ENCODE measurements around the gene NRXN3.

Gene NRXN3

GRCh38 chr14:78175412-78175811 lies 5.2 kb downstream of the NRXN3 start:
- H3K27me3 ChIP-seq (ENCODE audit: control insufficient read depth, insufficient read depth, low read length): no peaks in the 10 kb centered on the region
- no peak overlapping the region for H3K9ac ChIP-seq (ENCODE audit: low read depth, low read length)
- H3K4me3 ChIP-seq (ENCODE audit: low read length): no peak overlapping the region
- H3K4me2 ChIP-seq (ENCODE audit: low read length): no peak overlapping the region
- peaks cover 5% of the 10 kb centered on the region for H3K9me3 ChIP-seq (replicated peaks; ENCODE audit: low read length)
- H3K36me3 ChIP-seq (ENCODE audit: insufficient read depth, low read length): no peaks in the 10 kb centered on the region
- no peaks in the 10 kb centered on the region for H3K4me1 ChIP-seq (ENCODE audit: control insufficient read depth, insufficient read depth, low read length)

DNA sequence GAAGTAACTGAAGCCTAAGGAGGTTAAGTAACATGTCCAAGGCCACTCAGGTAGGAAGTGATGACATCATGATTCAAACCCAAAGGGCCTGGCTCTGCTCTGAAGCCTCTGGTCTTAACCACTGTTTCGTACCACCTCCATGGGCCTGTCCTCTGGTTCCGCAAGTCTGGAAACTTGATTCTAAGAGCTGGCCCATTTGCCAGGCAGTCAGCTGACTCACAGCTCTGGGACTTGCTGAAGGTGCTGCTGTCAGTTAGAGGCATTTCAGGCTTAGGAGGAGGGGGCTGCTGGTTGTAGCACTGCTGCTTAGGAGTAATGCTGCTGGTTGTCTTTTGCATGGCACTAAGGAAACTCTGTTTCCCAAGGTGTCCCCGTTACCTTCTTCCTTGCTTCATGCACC lies 7.9 kb downstream of the NRXN3 start:
- H3K36me3 ChIP-seq (ENCODE audit: insufficient read depth, low read length): no peaks in the 10 kb centered on the region
- H3K9me3 ChIP-seq (replicated peaks; ENCODE audit: low read length): peaks cover 5% of the 10 kb centered on the region
- H3K4me1 ChIP-seq (ENCODE audit: control insufficient read depth, insufficient read depth, low read length): no peaks in the 10 kb centered on the region
- no peaks in the 10 kb centered on the region for H3K27me3 ChIP-seq (ENCODE audit: control insufficient read depth, insufficient read depth, low read length)
- H3K4me2 ChIP-seq (ENCODE audit: low read length): no peak overlapping the region
- no peak overlapping the region for H3K9ac ChIP-seq (ENCODE audit: low read depth, low read length)
- no peak overlapping the region for H3K4me3 ChIP-seq (ENCODE audit: low read length)

DNA sequence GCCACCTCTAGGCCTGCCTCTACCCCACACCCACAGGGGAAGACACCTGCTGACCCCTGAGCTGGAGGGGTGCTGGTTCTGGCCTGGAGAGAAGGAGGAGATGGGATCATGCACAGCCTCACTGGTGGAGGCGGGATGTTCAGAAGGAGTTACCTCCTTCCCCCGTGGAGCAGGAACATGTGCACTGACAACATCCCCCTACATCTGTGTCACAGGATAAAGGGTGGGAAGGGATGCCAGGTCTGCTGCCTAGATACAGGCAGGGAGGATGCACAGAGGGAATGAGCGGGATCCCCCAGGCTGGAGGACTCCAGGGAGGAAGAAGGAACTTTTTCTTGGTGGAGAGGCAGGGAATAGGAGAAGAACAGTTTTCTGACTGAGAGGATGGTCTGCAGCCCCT lies 8.8 kb downstream of the NRXN3 start:
- Histone ChIP-seq H3K9me3 (replicated peaks; ENCODE audit: low read length) (peaks cover 5% of the 10 kb centered on the region), H3K4me1 (ENCODE audit: control insufficient read depth, insufficient read depth, low read length) (no peaks in the 10 kb centered on the region), H3K36me3 (ENCODE audit: insufficient read depth, low read length) (no peaks in the 10 kb centered on the region), H3K27me3 (ENCODE audit: control insufficient read depth, insufficient read depth, low read length) (no peaks in the 10 kb centered on the region), H3K4me3 (ENCODE audit: low read length) (no peak overlapping the region), H3K4me2 (ENCODE audit: low read length) (no peak overlapping the region), H3K9ac (ENCODE audit: low read depth, low read length) (no peak overlapping the region)

DNA sequence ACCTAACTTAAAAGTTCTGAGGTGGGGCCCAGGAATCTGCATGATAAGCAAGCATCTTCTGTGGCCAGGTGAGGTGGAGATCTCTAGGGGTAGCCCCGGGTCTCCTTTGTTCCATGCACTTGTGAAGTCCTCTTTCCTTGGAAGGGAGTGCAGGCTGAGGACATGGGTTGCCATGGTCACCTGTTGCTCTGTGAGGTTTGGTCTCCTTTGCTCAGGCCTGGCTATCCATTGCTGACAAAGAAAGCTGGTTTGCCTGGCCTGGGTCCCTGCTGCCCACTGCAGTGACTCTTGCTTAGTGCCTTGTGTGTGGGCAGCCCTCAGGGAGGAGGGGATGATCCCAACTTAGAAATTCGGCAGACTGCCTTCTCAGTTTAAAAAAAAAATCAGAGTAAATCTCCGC lies 11.1 kb downstream of the NRXN3 start:
- Histone ChIP-seq H3K4me3 (ENCODE audit: low read length) (no peak overlapping the region), H3K9me3 (replicated peaks; ENCODE audit: low read length) (no peaks in the 10 kb centered on the region), H3K9ac (ENCODE audit: low read depth, low read length) (no peak overlapping the region), H3K4me1 (ENCODE audit: control insufficient read depth, insufficient read depth, low read length) (no peaks in the 10 kb centered on the region), H3K27me3 (ENCODE audit: control insufficient read depth, insufficient read depth, low read length) (no peaks in the 10 kb centered on the region), H3K4me2 (ENCODE audit: low read length) (no peak overlapping the region), H3K36me3 (ENCODE audit: insufficient read depth, low read length) (no peaks in the 10 kb centered on the region)

DNA sequence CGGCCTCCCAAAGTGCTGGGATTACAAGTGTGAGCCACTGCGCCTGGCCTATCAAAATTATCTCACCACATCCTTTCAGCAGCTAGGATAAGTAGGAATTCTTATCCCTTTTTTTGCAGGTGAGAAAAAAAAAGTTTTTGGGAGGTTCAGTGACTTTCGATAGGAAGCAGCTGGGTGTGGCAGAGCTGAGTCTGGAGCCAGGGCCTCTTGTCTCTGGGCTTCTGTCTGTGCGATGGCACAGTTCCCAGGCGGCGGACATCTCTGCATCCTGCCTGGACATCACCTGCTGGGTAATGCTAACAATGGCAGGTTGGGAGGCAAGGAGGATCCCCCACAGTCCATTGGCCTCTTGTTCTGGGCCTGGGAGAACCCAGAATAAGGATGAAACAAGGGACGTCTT lies 12.5 kb downstream of the NRXN3 start:
- H3K4me3 ChIP-seq (ENCODE audit: low read length): no peak overlapping the region
- H3K4me2 ChIP-seq (ENCODE audit: low read length): no peak overlapping the region
- H3K27me3 ChIP-seq (ENCODE audit: control insufficient read depth, insufficient read depth, low read length): no peaks in the 10 kb centered on the region
- no peaks in the 10 kb centered on the region for H3K4me1 ChIP-seq (ENCODE audit: control insufficient read depth, insufficient read depth, low read length)
- no peaks in the 10 kb centered on the region for H3K9me3 ChIP-seq (replicated peaks; ENCODE audit: low read length)
- H3K9ac ChIP-seq (ENCODE audit: low read depth, low read length): no peak overlapping the region
- H3K36me3 ChIP-seq (ENCODE audit: insufficient read depth, low read length): no peaks in the 10 kb centered on the region

- H3K4me2 ChIP-seq (ENCODE audit: low read length): no peak overlapping the region
- H3K9me3 ChIP-seq (replicated peaks; ENCODE audit: low read length): no peaks in the 10 kb centered on the region
- no peak overlapping the region for H3K9ac ChIP-seq (ENCODE audit: low read depth, low read length)
- H3K4me1 ChIP-seq (ENCODE audit: control insufficient read depth, insufficient read depth, low read length): no peaks in the 10 kb centered on the region
- no peaks in the 10 kb centered on the region for H3K27me3 ChIP-seq (ENCODE audit: control insufficient read depth, insufficient read depth, low read length)
- no peaks in the 10 kb centered on the region for H3K36me3 ChIP-seq (ENCODE audit: insufficient read depth, low read length)
- no peak overlapping the region for H3K4me3 ChIP-seq (ENCODE audit: low read length)
These were observed 14.0 kb downstream of the NRXN3 start for GRCh38 chr14:78184157-78184556.

DNA sequence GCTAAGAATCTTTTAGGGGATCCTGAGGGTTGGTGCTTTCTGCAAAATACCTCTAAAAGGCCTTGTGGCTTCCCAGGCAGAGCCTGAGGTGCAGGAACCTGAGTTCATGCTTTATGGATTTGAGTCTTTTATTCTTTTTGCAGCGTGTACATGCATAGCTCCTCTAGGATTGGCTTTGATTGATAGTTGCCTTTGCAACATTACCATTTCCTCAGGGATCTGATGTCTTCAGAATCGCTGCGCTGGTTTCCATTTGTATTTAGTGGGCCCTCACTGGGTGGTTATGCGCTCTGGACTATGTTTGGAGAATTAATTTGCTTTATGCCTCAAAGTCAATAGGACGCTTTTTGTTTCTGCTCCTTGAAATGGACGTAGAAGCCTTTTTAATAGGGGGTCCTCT lies 16.1 kb downstream of the NRXN3 start:
- Histone ChIP-seq H3K27me3 (ENCODE audit: control insufficient read depth, insufficient read depth, low read length) (no peaks in the 10 kb centered on the region), H3K4me1 (ENCODE audit: control insufficient read depth, insufficient read depth, low read length) (no peaks in the 10 kb centered on the region), H3K4me2 (ENCODE audit: low read length) (no peak overlapping the region), H3K9me3 (replicated peaks; ENCODE audit: low read length) (no peaks in the 10 kb centered on the region), H3K9ac (ENCODE audit: low read depth, low read length) (no peak overlapping the region), H3K4me3 (ENCODE audit: low read length) (no peak overlapping the region), H3K36me3 (ENCODE audit: insufficient read depth, low read length) (no peaks in the 10 kb centered on the region)

- Histone ChIP-seq H3K9me3 (replicated peaks; ENCODE audit: low read length) (peaks cover 3% of the 10 kb centered on the region), H3K27me3 (ENCODE audit: control insufficient read depth, insufficient read depth, low read length) (no peaks in the 10 kb centered on the region), H3K36me3 (ENCODE audit: insufficient read depth, low read length) (no peaks in the 10 kb centered on the region), H3K4me1 (ENCODE audit: control insufficient read depth, insufficient read depth, low read length) (no peaks in the 10 kb centered on the region), H3K4me3 (ENCODE audit: low read length) (no peak overlapping the region), H3K9ac (ENCODE audit: low read depth, low read length) (no peak overlapping the region), H3K4me2 (ENCODE audit: low read length) (no peak overlapping the region)
These were observed 18.7 kb downstream of the NRXN3 start for GRCh38 chr14:78188882-78189281.

GRCh38 chr14:78195431-78195830 lies 25.3 kb downstream of the NRXN3 start:
- Histone ChIP-seq H3K4me1 (ENCODE audit: control insufficient read depth, insufficient read depth, low read length) (no peaks in the 10 kb centered on the region), H3K4me3 (ENCODE audit: low read length) (no peak overlapping the region), H3K9me3 (replicated peaks; ENCODE audit: low read length) (peaks cover 9% of the 10 kb centered on the region), H3K4me2 (ENCODE audit: low read length) (no peak overlapping the region), H3K9ac (ENCODE audit: low read depth, low read length) (no peak overlapping the region), H3K27me3 (ENCODE audit: control insufficient read depth, insufficient read depth, low read length) (no peaks in the 10 kb centered on the region), H3K36me3 (ENCODE audit: insufficient read depth, low read length) (no peaks in the 10 kb centered on the region)

DNA sequence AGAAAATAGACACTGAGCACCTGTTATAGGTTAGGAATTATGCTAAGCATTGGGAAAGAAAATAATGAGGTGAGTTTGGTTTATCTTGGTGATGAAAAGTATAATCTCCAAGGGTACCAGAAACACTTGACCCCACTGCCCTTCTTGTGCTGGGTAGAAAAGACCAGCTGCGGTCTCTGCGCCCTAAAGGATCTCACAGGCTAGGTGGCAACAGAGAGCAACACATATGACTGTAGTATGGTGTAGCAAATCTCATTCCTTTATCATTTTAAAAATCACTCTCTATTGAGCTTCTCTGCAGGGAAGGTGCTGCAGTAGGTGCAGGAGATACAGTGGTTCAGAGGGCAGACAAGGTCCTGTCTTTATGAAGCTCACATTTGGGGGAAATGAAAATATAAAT lies 26.1 kb downstream of the NRXN3 start:
- Histone ChIP-seq H3K4me2 (ENCODE audit: low read length) (no peak overlapping the region), H3K9me3 (replicated peaks; ENCODE audit: low read length) (peaks cover 10% of the 10 kb centered on the region), H3K4me3 (ENCODE audit: low read length) (no peak overlapping the region), H3K9ac (ENCODE audit: low read depth, low read length) (no peak overlapping the region), H3K4me1 (ENCODE audit: control insufficient read depth, insufficient read depth, low read length) (no peaks in the 10 kb centered on the region), H3K36me3 (ENCODE audit: insufficient read depth, low read length) (no peaks in the 10 kb centered on the region), H3K27me3 (ENCODE audit: control insufficient read depth, insufficient read depth, low read length) (no peaks in the 10 kb centered on the region)

DNA sequence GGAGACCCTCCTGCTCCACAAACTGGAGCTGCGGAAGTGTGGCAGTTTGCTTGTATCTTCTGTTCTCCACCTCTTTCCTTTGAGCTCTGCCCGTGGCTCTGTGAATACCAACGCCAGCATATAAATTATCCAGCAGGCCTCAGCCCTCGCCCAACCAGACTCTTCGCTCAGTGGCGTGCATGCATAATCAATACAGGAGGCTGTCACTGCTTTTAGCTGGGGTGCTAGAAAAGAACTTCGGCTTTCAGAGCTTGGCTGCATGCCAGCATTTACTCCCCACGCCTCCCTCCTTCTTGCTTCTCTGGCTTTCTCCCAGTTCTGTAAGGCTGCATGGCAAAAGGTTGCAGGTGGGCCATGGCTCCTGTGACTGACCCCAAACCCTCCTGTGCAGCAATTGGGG lies 26.9 kb downstream of the NRXN3 start:
- Histone ChIP-seq H3K9ac (ENCODE audit: low read depth, low read length) (no peak overlapping the region), H3K4me3 (ENCODE audit: low read length) (no peak overlapping the region), H3K9me3 (replicated peaks; ENCODE audit: low read length) (peaks cover 14% of the 10 kb centered on the region), H3K4me1 (ENCODE audit: control insufficient read depth, insufficient read depth, low read length) (no peaks in the 10 kb centered on the region), H3K4me2 (ENCODE audit: low read length) (no peak overlapping the region), H3K36me3 (ENCODE audit: insufficient read depth, low read length) (no peaks in the 10 kb centered on the region), H3K27me3 (ENCODE audit: control insufficient read depth, insufficient read depth, low read length) (no peaks in the 10 kb centered on the region)

- Histone ChIP-seq H3K27me3 (ENCODE audit: control insufficient read depth, insufficient read depth, low read length) (no peaks in the 10 kb centered on the region), H3K9ac (ENCODE audit: low read depth, low read length) (no peak overlapping the region), H3K4me2 (ENCODE audit: low read length) (no peak overlapping the region), H3K4me1 (ENCODE audit: control insufficient read depth, insufficient read depth, low read length) (no peaks in the 10 kb centered on the region), H3K9me3 (replicated peaks; ENCODE audit: low read length) (peaks cover 9% of the 10 kb centered on the region), H3K36me3 (ENCODE audit: insufficient read depth, low read length) (no peaks in the 10 kb centered on the region), H3K4me3 (ENCODE audit: low read length) (no peak overlapping the region)
These were observed 32.0 kb downstream of the NRXN3 start for GRCh38 chr14:78202163-78202562.
